Choroid plexus epithelial cell (primary cell): ENCODE measurements around the gene SELE.
"Not testable (repeated sequence)": the region's sequence is repeated elsewhere in the genome, so short reads cannot be mapped to it uniquely, and the experiment has no call there.

ENCODE experiments used
- DNase-seq: peaks from one replicate; pipeline ENCODE4 v3.0.0-alpha.2; 2010; ENCODE audit warnings: low read depth
- H3K4me3 ChIP-seq: 2 replicates; pipeline ENCODE4 v1.5.1; 2011; ENCODE audit warnings: low read depth, mild to moderate bottlenecking, control low read depth, low read length, moderate library complexity
- TF ChIP-seq, protein P1 (sequence below): conservative IDR thresholded peaks from 2 replicates; pipeline ENCODE4 v1.5.1; 2011; ENCODE audit warnings: low read depth, mild to moderate bottlenecking, control low read depth, inconsistent platforms, low read length, moderate library complexity

SELE gene

DNA sequence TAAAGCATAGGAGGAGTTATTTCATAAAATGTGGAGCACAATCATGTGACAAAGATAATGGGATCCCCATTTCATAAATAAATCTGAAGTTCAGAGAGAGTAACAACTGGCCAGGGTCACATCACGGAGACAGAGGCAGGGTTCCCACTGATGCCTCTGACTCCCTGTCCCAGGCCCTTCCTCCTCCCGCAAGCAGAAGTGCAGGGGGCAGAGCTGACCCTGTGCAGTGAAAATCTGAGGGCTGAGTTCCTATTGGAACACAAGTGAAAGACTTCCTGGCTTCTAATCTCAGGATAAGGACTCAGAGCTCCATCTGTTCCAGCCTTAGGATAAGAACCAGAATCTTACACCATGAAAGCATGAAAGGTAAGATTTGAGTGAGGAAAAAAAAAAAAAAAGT, 44.5 kb downstream of the SELE start:
- no peak for DNase-seq
- TF ChIP-seq, protein P1, sequence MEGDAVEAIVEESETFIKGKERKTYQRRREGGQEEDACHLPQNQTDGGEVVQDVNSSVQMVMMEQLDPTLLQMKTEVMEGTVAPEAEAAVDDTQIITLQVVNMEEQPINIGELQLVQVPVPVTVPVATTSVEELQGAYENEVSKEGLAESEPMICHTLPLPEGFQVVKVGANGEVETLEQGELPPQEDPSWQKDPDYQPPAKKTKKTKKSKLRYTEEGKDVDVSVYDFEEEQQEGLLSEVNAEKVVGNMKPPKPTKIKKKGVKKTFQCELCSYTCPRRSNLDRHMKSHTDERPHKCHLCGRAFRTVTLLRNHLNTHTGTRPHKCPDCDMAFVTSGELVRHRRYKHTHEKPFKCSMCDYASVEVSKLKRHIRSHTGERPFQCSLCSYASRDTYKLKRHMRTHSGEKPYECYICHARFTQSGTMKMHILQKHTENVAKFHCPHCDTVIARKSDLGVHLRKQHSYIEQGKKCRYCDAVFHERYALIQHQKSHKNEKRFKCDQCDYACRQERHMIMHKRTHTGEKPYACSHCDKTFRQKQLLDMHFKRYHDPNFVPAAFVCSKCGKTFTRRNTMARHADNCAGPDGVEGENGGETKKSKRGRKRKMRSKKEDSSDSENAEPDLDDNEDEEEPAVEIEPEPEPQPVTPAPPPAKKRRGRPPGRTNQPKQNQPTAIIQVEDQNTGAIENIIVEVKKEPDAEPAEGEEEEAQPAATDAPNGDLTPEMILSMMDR: no peak
- H3K4me3 ChIP-seq: no peak overlapping the region

DNA sequence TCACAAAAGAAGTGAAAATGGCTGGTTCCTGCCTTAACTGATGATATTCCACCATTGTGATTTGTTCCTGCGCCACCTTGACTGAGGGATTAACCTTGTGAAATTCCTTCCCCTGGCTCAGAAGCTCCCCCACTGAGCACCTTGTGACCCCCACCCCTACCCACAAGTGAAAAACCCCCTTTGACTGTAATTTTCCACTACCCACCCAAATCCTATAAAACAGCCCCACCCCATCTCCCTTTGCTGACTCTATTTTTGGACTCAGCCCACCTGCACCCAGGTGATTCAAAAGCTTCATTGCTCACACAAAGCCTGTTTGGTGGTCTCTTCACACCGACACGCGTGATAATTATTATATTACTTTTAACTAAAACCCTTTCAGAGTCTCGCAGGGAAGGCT, 45.5 kb downstream of the SELE start:
- H3K4me3 ChIP-seq, DNase-seq: not testable (repeated sequence)

DNA sequence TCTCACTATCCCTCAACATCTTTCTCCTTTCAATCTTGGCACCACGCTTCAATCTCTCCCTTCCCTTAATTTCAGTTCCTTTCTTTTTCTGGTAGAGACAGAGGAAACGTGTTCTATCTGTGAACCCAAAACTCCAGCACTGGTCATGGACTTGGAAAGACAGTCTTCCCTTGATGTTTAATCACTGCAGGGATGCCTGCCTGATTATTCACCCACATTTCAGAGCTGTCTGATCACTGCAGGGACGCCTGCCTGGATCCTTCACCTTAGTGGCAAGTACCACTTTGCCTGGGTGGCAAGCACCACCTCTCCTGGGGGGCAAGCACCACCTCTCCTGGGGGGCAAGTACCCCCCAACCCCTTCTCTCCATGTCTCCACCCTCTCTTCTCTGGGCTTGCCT, 50.2 kb downstream of the SELE start:
- no peak overlapping the region for H3K4me3 ChIP-seq
- no peak for DNase-seq
- TF ChIP-seq, protein P1: no peak

DNA sequence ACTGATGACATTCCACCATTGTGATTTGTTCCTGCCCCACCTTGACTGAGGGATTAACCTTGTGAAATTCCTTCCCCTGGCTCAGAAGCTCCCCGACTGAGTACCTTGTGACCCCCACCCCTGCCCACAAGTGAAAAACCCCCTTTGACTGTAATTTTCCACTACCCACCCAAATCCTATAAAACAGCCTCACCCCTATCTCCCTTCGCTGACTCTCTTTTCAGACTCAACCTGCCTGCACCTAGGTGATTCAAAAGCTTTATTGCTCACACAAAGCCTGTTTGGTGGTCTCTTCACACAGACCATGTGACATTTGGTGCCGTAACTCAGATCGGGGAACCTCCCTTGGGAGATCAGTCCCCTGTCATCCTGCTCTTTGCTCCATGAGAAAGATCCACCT, 50.7 kb downstream of the SELE start:
- H3K4me3 ChIP-seq, DNase-seq: not testable (repeated sequence)

DNA sequence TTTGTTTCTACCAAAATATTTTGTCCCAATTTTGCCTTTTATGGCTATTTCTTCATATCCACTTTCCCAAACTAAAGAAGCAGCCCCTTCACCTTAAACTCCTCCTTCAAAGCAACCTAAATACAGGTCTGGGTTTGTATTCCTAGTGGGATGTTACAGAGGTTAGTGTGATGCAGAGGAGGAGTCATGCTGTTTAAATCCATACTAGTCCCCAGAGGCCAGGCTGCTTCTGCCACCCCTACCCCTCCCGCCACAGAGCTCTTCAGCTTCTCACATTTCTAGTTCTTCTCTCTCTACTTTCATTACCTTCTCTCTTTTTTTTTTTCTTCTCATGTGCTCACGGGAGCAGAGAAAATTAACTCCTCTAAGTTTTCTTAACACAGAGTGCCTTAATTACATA, 51.8 kb downstream of the SELE start:
- DNase-seq: no peak
- no peak overlapping the region for H3K4me3 ChIP-seq
- TF ChIP-seq, protein P1: no peak

DNA sequence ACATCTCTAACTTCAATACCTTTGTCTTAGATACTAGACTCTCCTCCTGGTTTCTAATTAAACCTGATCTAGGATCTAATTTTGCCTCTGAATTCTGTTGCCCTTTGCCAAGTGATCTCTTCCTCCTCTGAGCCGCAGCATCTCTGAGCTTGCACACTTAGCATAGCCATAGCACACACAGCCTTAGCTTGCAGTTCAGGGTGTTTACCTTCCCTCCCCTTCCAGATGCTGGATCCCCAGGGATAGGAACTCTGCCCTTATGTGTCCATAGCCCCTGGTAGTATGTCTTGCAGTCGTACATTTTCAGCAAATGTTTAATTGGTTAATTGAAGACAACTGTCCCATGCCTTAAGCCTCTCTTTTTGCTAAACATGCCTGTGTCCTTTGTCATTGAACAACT, 52.7 kb downstream of the SELE start:
- no peak overlapping the region for H3K4me3 ChIP-seq
- DNase-seq: no peak
- TF ChIP-seq, protein P1: no peak

DNA sequence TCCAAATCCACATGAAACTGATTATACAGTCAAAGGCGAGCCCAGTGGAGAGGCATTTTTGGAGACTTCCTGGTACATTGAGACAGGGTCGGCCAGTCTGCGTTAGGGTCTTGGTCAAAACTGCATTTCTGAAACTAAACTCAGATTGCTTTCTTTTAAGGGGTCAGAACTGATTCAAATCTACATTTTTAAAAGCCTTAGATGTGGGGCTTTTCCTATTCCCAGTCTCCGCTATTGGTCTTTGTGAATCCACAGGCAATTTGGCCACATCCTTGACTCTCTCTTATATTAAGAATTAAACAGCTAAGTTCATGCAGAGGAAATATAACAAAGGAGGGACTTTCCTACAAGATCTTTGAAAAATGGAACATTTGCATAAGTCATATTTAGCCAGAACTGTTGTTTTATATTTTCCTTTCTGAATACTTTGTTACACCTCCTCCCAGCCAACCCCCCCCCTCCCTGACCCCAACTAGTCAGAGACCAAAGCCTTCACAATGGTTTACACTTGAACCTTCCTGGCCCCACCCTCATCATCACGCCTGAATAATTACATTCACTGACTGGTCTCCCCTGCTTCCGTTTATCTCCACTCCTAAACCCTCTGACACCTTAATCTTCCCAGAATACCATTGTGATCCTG, 53.4 kb downstream of the SELE start:
- no peak for DNase-seq
- H3K4me3 ChIP-seq: no peak overlapping the region
- TF ChIP-seq, protein P1: no peak

DNA sequence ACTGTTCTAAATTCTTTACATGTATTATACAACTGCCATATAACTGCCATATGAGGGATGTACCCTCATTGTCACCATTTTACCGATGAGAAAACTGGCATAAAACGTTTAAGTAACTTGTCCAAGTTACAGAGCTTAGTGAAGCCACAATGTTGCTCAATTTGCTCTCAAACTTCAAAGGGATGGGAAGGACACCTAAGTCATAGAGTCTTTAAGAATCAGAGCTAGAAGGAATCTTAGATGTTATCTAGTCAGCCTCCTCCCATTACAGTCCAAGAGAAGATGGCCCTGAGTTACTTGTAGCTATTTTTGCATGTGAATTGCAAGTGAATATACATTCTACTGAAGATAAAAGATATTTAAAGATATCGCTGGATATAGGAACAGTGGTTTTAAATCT, 54.2 kb downstream of the SELE start:
- H3K4me3 ChIP-seq: no peak overlapping the region
- TF ChIP-seq, protein P1: no peak
- no peak for DNase-seq
